HG02840 (cell line): Measurements from ENCODE around the gene OSM.
"Not testable (repeated sequence)": the region's sequence is repeated elsewhere in the genome, so short reads cannot be mapped to it uniquely, and the experiment has no call there.

Experiments used
- ATAC-seq: cut with Tn5 transposase; IDR thresholded peaks from one replicate; pipeline ENCODE4 v1.9.1; 2021; ENCODE audit warnings: mild to moderate bottlenecking, moderate library complexity, moderate number of reproducible peaks; ENCODE audit not compliant: unreplicated experiment, low FRiP score

OSM gene

DNA sequence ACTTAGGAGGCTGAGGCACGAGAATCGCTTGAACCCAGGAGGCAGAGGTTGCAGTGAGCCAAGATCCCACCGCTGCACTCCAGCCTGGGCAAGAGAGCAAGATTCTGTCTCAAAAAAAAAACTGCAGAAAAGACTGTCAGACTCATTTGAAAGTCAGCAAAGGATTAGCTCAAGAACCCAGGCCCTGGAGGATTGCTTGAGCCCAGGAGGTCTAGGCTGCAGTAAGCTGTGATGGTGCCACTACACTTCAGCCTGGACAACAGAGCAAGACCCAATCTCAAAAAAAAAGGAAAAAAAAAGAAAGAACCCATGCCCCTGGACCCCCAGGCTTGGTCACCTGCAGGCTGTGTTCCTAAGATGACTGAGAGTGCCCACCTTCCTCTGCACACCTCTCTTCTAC is 36.3 kb downstream of the OSM start:
- no peak for ATAC-seq

DNA sequence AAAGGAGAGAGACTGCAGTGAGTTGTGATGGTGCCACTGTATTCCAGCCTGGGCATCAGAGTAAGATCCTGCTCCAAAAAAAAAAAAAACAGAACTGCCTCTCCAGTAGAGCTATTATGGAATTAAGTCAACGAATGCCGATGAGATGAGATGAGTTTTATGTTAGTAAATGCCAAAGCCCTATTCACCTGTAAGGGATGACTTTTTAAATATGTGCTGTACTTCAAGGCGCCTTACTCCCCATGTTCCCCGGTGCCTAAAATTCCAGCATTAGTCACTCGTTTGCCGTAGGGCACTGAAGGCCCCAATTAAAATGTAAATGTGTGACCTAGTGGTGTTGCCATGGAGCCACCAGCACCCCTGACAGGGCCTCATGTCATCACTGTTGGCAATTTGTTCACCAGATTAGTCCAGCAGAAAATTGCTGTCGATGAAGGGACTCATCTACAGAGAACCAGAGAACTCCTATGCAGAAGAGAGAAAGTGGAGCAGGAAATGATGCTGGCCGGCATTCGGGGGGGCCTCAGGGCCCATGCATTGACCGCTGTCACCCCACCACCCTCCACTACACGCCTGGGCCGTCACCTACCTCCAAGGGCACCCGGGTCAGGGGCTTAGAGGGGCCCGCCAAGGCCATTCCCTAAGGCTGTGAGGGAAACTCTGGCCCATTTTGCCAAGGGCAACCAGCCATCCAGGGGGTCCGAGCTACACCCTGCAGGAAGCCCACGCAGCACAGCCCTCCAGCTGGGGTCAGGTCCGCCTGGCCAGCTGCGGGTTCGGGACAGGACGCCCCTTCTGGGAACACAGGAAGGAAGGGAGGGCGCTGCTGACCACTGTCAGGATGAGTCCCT is 37.9 kb downstream of the OSM start:
- ATAC-seq = no peak

DNA sequence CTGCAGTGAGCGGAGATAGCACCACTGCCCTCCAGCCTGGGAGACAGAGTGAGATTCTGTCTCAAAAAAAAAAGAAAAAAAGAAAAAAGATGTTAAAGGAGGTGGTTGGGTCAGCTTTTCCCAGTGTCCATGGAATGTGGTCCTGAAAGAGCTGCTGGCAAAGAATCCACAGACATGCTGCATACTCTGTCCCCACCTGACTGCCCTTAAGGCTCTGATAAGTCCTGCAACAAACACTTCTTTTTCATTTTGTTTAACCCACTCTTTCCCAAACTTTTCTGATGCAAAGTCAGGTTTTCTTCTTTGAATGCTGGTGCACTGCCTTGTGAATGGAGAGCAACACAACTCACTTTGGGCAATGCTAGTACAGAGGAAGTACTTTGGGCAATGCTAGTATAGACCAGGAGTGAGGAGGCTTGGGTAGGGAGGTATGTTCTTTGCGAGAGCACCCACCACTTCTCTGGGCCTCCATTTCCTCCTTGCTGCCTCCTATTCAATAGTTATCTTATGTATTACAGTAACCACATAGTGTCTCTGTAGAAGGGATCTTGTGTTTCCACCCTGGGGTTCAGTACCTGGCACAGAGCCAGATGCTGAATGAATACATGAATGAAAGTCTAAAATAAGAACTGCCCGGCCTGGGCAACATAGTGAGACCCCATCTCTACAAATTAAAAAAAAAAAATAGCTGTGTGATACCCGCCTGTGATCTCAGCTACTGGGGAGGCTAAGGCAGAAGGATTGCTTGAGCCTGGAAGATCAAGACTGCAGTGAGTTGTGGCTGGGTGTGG is 39.0 kb downstream of the OSM start:
- no peak for ATAC-seq

GRCh38 chr22:30226192-30226832 is 40.3 kb downstream of the OSM start:
- no peak for ATAC-seq

- no peak for ATAC-seq
Observed at GRCh38 chr22:30225220-30225927, 41.3 kb downstream of the OSM start.

GRCh38 chr22:30224161-30224857 is 42.3 kb downstream of the OSM start:
- no peak for ATAC-seq

GRCh38 chr22:30223303-30223702 is 43.3 kb downstream of the OSM start:
- ATAC-seq = no peak

DNA sequence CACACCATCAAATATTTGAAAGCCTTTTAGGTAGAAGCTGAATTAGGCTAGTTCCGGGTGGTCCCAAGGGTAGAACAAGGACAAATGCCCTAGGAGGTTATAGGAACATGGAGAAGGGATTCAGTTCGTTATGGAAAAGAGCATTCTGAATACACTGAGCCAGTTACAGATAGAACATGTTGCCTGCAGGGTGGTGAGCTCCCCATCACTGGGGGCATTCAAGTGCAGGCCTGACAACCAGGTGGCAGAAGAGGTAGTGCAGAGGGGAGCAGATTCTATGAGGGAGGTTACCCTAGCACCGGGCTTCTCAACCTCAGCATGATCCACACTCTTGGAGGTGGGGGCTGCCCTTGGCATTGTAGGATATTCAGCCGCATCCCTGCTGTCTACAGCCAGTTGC is 44.3 kb downstream of the OSM start:
- ATAC-seq = no peak

DNA sequence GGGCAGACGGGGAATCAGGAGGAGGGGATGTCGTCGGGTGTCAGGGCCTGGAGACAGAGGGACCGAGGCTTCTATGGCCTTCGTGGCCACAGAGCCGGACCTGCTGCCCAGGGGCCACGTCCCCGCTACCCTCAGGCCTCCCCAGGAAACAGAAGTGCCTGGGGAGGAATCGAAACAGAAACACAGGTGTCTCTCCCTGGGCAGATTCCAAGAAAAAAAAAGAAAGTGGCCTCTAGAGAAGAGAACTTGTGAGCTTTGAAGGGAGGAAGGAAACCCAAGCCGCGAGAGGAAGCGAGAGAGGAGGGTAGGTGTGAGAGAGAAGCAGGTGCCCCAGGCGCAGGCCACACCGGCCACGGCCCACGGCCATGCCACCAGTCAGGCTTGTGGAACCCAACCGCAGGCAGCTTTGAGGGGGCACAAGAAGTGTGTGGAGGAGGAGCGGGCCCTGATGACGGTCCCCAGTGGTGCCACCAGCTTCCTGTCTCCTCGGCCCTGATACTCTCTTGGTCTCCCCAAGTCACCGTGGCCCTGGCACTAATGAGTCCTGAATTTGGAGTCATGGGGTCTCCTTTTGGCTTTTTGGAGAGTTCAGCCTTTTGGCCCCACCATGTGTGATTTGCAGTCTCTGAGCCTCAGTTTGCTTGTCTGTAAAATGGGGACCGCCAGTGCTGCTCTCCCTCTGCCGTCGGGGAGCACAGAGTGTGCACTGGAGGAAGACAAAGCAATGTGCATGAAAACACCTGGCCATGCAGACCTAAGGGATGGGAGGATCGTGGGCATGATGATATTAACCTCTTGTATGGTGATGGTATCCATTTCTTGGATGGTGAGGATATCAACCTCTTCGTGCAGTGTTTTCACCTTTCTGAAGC is 45.3 kb downstream of the OSM start:
- no peak for ATAC-seq

- no peak for ATAC-seq
Observed at GRCh38 chr22:30220338-30221012, 46.2 kb downstream of the OSM start.

GRCh38 chr22:30219668-30220278 is 46.9 kb downstream of the OSM start:
- no peak for ATAC-seq

GRCh38 chr22:30219049-30219654 is 47.5 kb downstream of the OSM start:
- no peak for ATAC-seq

- no peak for ATAC-seq
Observed at GRCh38 chr22:30217698-30218560, 48.7 kb downstream of the OSM start.

DNA sequence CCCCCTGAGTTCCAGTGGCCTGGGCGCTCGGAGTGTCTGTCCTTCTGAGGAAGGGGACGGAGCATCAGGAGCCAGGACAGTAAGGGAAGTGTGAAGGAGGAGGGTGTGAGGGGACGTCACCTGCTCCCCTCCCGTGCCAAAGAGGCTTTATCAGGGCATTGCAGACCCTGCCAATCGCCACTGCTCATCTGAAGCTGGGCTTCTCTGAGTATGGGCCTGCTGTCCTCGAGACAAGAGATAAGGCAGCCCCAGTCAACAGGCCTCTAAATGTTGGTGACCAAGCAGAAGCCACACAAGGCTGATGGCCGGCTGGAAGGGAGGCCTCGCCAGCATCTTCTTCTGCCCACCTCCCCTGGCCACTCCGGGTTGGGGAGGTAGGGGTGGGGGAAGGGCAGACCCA is 49.9 kb downstream of the OSM start:
- ATAC-seq = no peak

- ATAC-seq = not testable (repeated sequence)
Observed at GRCh38 chr22:30216272-30216671, 50.4 kb downstream of the OSM start.

GRCh38 chr22:30214703-30215407 is 51.8 kb downstream of the OSM start:
- ATAC-seq = no peak
